Retinal pigment epithelial cell (primary cell): ENCODE data around the gene SNX6.
"Not testable (repeated sequence)": the region's sequence is repeated elsewhere in the genome, so short reads cannot be mapped to it uniquely, and the experiment has no call there.

Experiments
- DNase-seq: peaks from one replicate; pipeline ENCODE4 v3.0.0-alpha.2; 2010; ENCODE audit warnings: low read depth
- H3K4me3 ChIP-seq: 2 replicates; pipeline ENCODE4 v1.5.1; 2011; ENCODE audit warnings: mild to moderate bottlenecking, low read length, control low read depth, moderate library complexity
- TF ChIP-seq, protein P1 (sequence below): conservative IDR thresholded peaks from 2 replicates; pipeline ENCODE4 v1.5.1; 2011; ENCODE audit warnings: low read depth, low read length, control low read depth, inconsistent platforms

The SNX6 gene

DNA sequence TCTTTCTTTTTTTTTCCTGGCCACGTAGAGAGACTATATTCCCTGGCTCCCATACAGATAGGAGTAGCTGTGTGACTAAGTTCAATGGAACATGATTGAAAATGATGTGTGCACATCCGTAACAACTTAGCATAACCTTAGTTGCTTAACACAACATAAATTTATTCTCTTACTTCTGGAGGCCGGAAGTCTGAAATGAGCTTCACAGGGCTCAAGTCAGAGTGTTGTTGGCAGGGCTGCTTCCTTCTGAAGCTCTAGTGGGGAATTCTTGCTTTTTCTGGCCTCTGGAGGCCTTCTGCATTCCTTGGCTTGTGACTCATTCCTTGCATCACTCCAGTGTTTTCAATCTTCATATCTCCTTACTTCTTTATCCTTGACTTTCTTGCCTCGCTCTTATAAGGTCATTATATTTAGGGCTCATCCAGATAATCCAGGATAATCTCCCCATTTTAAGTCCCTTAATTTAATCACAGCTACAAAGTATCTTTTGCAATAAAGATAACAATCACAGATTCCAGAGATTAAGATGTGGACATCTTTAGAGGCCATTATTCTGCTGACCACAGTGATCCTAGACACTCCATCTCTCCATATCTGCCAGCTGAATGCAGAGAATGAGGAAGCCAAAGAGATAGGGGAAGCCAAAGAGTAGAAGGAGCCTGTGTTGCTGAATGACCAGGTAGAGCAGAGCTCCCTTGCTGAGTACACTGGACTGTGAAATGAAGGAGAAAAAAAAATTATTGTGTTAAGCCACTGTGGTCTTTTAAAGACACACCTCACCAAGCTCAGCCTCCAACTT, 21.0 kb upstream of the SNX6 start:
- DNase-seq, result peak; percentile 87
- TF ChIP-seq, protein P1, sequence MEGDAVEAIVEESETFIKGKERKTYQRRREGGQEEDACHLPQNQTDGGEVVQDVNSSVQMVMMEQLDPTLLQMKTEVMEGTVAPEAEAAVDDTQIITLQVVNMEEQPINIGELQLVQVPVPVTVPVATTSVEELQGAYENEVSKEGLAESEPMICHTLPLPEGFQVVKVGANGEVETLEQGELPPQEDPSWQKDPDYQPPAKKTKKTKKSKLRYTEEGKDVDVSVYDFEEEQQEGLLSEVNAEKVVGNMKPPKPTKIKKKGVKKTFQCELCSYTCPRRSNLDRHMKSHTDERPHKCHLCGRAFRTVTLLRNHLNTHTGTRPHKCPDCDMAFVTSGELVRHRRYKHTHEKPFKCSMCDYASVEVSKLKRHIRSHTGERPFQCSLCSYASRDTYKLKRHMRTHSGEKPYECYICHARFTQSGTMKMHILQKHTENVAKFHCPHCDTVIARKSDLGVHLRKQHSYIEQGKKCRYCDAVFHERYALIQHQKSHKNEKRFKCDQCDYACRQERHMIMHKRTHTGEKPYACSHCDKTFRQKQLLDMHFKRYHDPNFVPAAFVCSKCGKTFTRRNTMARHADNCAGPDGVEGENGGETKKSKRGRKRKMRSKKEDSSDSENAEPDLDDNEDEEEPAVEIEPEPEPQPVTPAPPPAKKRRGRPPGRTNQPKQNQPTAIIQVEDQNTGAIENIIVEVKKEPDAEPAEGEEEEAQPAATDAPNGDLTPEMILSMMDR, result no peak
- no peak overlapping the region for H3K4me3 ChIP-seq

DNA sequence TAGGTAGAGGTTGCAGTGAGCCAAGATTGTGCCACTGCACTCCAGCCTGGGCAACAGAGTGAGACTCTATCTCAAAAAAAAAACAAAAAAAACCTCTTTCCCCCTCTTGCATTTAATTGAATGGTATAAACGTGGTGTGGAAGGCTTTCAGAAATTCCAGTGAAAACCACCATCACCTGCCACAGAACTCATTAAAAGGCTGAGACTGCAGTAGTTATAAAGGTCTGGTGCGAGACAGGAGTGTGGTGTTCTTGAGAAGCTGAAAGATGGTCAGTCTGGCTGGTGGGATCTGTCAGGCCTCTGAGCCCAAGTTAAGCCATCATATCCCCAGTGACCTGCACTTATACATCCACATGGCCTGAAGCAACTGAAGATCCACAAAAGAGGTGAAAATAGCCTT, 20.1 kb upstream of the SNX6 start:
- DNase-seq, H3K4me3 ChIP-seq: not testable (repeated sequence)

DNA sequence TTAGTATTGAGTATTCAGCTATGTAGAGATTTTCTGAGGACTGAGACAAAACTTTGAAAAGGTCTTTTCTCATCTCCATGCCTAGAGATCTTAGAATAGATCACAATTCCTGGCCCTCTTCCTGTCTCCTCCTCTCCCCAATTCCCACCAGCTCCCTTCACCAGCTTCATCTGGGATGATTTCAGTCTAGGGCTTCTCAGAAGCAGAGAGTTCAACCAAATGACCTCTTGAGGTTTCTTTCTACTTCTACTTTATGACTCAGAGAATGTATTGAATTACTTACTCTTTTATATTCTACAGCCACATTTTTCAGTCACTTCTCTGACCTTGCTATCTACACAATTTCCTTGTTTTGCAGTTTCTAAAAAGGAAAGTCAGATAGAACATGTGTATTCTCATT, 19.4 kb upstream of the SNX6 start:
- H3K4me3 ChIP-seq, result no peak overlapping the region
- DNase-seq, result peak; percentile 23
- TF ChIP-seq, protein P1, result no peak

DNA sequence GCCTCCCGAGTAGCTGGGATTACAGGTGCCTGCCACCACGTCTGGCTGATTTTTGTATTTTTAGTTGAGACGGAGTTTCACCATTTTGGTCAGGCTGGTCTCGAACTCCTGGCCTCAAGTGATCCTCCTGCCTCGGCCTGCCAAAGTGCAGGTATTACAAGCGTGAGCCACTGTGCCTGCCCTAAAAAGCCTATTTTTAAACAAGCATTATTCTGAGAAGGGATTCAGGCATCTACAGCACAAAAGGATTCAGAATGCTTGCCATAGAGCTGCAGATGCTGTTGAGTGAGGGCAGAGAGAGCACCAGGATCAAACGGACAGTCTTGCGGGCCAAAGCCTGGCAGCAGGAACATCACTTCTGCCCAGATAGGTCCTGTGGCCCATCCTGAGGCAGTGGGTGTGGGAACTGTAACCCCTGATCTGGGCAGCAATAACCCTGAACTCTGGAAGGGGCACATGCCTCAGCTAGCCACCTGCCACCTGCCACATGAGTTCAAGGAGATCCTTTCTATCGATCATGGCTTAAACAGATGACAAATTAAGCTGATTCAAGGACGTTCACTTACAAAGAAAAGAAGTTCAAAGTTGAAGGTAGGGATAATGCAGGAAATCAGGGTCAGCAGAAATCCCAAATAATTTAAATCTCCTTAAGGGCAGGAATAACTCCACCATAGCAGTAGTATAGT, 16.8 kb upstream of the SNX6 start:
- TF ChIP-seq, protein P1, result no peak
- no peak for DNase-seq
- no peak overlapping the region for H3K4me3 ChIP-seq

DNA sequence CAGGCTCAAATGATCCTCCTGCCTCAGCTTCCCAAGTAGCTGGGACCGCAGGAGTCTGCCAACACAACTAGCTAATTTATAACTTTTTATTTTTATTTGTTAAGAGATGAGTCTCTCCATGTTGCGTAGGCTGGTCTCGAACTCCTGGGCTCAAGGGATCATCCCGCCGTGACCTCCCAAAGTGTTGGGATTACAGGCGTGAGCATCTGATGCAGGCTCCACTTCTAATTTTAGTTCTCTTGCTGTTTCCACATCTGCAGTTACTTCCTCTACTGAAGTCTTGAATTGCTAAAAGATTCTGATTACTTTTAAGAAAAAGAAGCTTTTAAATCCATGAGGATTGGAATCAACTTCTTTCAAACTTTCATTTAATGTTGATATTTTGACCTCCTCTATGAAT, 13.4 kb upstream of the SNX6 start:
- no peak overlapping the region for H3K4me3 ChIP-seq
- no peak for DNase-seq
- TF ChIP-seq, protein P1, result no peak

DNA sequence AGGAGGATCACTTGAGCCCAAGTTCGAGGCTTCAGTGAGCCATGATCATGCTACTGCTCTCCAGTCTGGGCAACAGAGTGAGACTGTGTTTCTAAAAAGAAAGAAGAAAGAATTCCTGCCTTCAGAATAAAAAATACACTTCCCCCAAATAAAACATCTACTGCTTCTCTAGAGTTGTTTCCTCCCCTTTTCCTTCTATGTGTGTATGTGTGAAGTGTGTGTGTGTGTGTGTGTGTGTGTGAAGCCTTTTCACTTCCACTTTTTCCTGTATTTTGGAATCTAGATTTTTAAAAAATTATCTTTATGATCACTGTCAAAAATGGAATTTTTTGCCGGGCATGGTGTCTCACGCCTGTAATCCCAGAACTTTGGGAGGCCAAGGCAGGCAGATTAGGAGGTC, 12.6 kb upstream of the SNX6 start:
- TF ChIP-seq, protein P1, result no peak
- no peak overlapping the region for H3K4me3 ChIP-seq
- DNase-seq, result no peak

DNA sequence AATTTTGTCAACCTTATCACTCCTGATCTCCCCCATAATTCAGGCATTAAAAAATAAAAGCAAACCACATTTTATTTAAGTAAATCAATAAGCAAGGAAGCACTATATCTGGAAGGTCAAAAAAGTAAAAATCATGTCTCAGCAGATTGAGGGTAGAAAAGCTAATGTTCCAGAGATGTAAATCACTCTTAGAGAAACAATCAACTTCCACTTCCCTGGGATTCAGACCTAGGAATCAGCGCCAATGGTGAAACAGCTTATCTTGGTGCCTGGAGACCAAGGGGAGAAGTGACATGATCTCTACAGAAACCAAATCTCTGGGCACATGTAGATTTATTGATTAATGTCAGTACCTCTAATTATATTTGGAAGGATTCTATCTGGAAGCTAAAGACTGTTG, 10.9 kb upstream of the SNX6 start:
- TF ChIP-seq, protein P1, result no peak
- DNase-seq, result no peak
- no peak overlapping the region for H3K4me3 ChIP-seq

DNA sequence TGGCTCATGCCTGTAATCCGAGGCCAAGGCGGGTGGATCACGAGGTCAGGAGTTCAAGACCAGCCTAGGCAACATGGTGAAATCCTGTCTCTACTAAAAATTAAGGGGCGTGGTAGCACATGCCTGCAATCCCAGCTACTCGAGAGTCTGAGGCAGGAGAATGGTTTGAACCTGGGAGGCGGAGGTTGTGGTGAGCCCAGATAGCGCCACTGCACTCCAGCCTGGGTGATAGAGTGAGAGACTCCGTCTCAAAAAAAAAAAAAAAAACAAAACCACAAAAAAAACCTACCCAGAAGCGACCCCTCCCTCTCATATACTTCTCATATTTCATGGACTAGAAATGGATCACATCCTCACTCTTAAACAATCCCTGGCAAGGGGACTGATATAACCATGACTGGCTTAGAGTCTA, 4.4 kb upstream of the SNX6 start:
- not testable (repeated sequence) for H3K4me3 ChIP-seq, DNase-seq
